Measurements from ENCODE around the gene SEMA5A.

Gene SEMA5A

GRCh38 chr5:9251379-9251980, 294.4 kb downstream of the SEMA5A start:
- no peak for DNase-seq

DNA sequence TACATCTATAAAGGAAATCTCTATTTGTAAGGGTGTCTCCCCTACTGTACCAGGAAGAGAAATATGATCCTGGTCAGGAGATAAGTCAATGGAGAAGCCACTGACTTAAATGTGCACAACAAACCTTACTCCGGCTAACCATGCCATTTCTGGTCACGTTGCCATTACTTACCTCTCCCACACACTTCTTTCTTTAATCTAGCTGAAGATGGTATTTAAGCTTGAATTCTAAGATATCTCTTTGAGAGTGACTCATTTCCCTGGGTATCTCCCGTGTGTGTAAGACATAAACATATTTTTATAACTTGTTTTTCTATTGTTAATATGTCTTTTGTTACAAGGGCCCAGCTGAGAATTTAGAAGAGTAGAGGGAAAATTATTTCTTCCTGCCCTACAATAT, 296.6 kb downstream of the SEMA5A start:
- DNase-seq: no peak

DNA sequence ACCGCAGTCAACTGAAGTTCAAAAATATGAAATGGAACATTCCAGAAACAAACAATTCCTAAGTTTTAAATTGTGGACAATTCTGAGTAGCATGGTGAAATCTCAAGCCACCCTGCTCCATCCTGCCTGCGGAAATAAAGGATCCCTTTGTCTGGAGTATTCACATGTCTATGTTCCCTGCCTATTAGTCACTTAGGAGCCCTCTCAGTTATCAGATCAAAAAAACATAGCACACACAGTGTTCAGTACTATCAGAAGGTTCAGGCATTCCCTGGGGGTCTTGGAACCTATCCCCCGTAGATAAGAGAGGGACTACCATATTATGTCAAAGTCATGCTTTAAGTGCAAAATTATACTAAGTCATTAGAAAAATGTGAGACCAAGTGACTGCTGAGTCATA, 300.8 kb downstream of the SEMA5A start:
- DNase-seq: no peak

GRCh38 chr5:9244417-9244816, 301.5 kb downstream of the SEMA5A start:
- DNase-seq: no peak

DNA sequence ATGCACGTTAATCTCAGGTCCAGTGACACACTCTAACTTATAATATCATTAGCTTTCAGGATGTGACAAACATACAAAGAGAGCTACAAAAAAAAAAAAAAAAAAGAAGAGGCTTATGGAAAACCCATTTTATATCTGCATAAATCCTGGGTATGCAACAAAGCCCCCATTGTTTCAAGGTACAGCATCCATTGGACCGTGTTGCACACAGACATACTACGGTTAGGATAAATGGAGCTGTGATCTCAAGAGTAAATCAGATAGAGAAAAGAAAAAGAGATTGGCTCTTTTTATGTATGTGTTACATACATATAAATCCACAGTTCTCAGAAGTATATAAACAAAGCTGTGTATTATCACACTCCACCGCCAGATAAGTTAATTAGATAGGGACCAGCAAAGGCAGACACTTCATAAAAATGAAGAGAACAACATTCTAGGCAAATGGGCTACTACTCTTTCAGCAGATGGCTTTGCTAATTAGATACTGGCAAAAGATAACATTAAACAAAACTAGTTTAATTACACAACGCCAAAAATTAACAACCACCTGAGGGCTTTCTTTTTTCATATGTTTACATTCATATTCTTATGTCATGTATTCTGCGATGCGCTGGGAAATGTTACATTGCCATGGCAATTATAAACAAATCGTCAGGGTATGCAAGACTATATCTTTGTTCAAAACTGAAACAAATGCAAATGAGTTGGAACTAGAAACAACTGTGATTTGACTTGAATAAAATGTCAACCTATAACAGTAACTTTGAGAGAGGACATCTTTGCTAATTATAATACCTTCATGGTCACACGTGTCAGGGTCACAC, 304.2 kb downstream of the SEMA5A start:
- DNase-seq: no peak

DNA sequence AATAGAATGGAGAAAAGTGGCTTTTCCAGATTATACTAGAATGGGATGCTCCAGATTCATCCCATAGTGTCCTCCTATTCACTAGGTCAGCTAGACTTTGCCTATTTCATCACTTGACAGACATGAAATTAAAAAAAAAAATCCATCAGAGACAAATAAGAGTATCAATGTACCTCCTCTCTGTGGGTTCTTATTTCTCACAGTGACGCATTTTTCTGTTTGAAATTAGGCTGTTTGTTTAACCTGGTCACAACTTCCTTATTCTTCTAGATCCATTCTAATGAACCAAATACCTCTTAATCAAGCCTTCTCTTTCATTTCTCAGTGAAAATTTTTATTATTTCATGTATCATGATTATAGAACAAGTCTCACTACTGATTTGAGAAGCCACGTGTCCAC, 305.4 kb downstream of the SEMA5A start:
- DNase-seq: no peak

DNA sequence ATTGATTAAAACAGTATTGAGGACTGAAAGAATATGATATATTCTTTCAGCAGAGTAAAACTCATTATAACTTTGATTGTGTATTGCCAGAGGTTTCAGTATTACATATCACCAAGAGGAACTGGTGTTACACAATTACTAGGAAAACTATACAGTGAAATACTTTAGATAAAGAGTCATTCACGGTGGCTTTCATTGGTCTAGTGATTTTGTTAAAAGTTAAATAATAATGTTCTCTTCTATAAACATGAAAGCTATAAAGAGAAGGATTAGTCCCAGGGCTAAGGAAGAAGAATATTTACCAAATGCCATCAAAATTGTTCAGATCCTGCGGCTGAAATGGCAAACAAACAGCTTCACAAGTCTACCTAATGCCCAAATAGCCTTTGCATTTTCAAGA, 306.2 kb downstream of the SEMA5A start:
- no peak for DNase-seq

DNA sequence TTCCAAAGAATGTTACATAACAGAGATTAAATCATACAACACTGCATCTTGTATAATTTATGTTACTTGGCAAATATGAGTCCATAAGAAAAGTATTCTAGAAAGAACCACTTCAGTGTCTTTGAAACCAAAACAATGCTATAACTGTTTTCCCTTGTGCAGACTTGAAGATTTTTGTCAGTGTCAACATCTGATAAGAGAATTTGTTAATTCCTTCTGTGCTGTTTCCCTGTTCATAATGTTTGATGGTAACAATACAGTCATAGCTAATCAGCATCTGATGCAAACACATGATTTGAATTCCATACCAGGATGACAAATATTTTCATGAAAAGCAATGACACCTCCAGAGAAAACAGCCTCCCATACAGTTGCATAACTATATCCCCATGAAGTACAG, 306.8 kb downstream of the SEMA5A start:
- no peak for DNase-seq

GRCh38 chr5:9233712-9234111, 312.2 kb downstream of the SEMA5A start:
- no peak for DNase-seq

DNA sequence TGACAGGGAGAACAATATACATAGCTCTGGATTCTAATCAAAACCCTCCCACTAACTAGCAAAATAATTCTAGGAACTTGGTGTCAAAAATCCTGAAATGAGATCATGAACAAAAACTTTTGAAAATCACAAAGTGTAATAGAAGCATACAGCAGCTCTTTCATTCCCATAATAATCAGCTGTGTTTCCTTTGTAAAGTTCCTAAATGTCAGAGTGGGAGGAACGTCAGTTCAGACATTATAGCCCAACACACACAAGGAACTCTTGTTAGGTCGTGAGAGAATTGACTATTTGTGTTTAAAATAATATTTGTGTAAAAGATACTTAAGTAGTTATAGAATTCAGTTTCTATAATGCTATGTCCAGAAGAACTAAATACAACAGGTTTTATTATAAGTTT, 312.8 kb downstream of the SEMA5A start:
- DNase-seq: no peak

DNA sequence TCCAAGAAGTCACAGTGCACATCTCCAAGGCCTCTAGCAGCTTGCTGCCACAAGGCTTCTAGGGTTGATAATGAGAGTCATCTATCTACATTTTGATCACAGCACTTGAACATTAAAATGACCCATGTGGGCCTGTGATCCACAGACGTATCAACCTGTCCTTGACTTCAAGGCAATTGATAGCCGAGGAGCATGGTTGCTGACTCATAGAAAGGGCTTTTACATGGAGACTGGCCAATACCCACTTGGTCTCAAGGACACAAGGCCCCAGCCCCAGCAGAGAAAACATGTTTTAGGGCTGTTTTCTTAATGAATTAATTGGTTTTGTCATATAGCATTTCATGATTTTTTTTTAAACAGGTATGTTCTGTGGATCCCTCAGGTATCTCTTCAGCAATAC, 314.0 kb downstream of the SEMA5A start:
- no peak for DNase-seq

DNA sequence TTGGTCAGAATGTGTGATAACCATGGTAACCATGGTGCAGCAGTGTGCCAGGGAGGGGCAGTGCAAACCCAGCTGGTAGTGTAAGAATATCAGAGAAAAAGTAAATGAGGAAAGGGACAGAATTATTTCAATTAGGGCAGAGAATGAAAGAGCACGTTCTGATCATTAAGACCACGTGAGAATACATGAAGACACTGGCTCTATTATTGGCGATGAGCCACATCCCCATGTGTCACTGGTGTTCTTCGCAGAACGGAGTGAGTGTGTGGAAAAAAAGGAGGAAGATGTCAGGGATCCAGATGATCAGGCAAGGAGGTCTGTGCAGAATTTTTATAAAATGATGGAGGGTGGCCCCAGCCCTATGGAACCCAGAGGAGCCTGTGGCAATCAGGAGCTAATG, 315.5 kb downstream of the SEMA5A start:
- no peak for DNase-seq

DNA sequence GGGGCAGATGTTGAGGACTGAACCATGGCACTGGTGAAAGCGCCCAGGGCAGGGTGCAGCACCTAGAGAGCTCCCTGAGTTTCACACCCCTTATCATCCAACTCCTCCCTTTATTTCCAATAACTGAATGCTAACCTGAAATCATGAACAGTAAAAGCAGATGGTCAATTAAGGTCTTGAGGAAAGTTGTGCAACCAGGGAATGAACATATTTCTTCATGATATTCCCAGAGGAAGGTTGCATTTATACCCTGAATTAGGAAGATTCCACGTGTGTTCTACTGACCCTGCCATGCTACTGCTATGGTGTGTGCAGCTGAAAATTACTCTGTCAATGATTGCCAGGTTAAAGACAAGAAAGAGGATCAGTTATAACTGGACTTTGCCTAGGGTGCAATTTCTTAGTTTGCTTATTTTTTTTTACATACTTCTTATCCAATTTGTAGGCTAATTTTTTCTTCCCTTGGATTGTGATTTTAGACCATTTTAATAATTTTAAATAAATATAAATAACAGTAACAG, 319.8 kb downstream of the SEMA5A start:
- no peak for DNase-seq

GRCh38 chr5:9222054-9222976, 323.6 kb downstream of the SEMA5A start:
- DNase-seq: no peak

GRCh38 chr5:9218358-9218757, 327.5 kb downstream of the SEMA5A start:
- no peak for DNase-seq

- DNase-seq: no peak
Observed at GRCh38 chr5:9212605-9213004, 333.3 kb downstream of the SEMA5A start.

DNA sequence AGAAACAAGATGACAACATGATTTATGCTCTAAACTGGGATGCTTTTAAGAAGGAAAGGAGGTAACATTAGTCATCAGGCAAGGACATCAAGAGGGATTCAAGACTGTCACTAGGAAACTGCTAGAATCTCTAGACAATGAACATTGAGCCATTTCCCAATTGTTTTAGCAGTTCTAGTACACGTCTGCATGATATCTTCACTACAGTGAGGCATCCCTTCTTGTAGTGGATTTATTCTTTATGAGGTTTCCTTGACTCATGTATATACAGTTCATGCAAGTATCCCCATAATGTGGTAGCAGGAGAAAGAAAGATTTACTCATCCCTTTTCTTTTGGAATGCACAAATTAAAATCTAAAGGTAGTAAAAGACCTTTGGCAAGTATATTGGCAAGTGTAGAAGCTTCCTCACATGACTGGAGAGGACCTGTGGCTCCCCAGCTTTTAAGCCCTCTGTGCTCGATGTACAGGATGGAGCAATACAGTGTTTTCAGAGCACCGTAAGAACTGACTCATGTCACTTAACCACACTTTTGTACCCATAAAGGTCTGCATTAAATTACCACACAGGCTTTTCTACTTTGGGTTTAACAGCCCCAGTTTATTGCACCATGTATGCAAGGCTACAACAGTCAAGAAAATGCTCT, 335.9 kb downstream of the SEMA5A start:
- DNase-seq: no peak

GRCh38 chr5:9207817-9208418, 338.0 kb downstream of the SEMA5A start:
- no peak for DNase-seq

- DNase-seq: no peak
Observed at GRCh38 chr5:9202636-9203035, 343.2 kb downstream of the SEMA5A start.

DNA sequence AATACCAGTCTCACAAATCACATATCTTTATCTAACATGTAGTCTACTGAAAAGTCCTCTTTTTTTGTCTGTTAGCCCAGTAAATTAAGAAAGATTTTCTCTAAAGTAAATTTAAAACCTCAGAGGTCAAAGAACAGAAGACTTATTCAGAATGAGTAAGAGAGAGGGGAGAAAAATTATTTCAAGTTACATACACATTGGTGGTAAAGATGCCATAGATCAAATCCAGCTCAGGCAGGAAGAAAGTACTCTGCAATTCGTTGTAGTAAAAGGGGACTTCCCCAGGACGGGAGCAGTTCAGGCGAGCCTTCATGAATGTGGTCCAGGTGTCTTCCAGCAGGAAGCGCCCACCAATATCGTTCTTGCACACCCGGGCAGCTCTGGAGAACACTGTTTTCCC, 344.1 kb downstream of the SEMA5A start:
- DNase-seq: no peak

- no peak for DNase-seq
Observed at GRCh38 chr5:9201011-9201410, 344.9 kb downstream of the SEMA5A start.

GRCh38 chr5:9198394-9198793, 347.5 kb downstream of the SEMA5A start:
- DNase-seq: no peak

GRCh38 chr5:9197881-9198260, 348.0 kb downstream of the SEMA5A start:
- DNase-seq: no peak
